Kidney (tissue), 14 donors: ENCODE data around the gene TNNI3K. TPM values are rescaled to one million over a fixed set of nuclear protein-coding genes. Genes with fewer than 3 reads are reported as not detected.

Source experiments
- DNase-seq, 5 donors: peaks; one replicate each; pipeline ENCODE4 v3.0.0-alpha.2; 2013 to 2020
- FAIRE-seq: peaks from 2 replicates; lab custom pipeline; 2012; peaks lifted over from hg19 to GRCh38; lab: Jason Lieb, UNC
- H3K27ac ChIP-seq, 2 donors: one replicate each; pipeline ENCODE4 v1.7.0; 2013; ENCODE audit warnings: low read depth in 2 of 2, low read length in 2 of 2, inconsistent platforms in 1 of 2
- H3K27me3 ChIP-seq: one replicate; pipeline ENCODE4 v1.7.1; 2013; ENCODE audit warnings: low read length, inconsistent platforms; ENCODE audit not compliant: control insufficient read depth, insufficient read depth
- H3K36me3 ChIP-seq, 3 donors: one replicate each; pipeline versions ENCODE4 v1.7.0 to v1.7.1; 2013; ENCODE audit warnings: low read length in 3 of 3, control low read depth in 1 of 3, inconsistent platforms in 1 of 3; ENCODE audit not compliant: insufficient read depth in 3 of 3, control insufficient read depth in 2 of 3
- H3K4me1 ChIP-seq, 3 donors: one replicate each; pipeline versions ENCODE4 v1.7.0 to v1.7.1; 2013; ENCODE audit warnings: low read length in 3 of 3, inconsistent platforms in 1 of 3, low read depth in 1 of 3; ENCODE audit not compliant: control insufficient read depth in 2 of 3, insufficient read depth in 2 of 3
- H3K4me3 ChIP-seq, 3 donors: one replicate each; pipeline versions ENCODE4 v1.7.0 to v1.8.1; 2013; ENCODE audit warnings: low read length in 3 of 3, control low read depth in 1 of 3, inconsistent platforms in 1 of 3
- H3K9ac ChIP-seq, 3 donors: one replicate each; pipeline versions ENCODE4 v1.7.0 to v1.7.1; 2013; ENCODE audit warnings: low read length in 3 of 3, control low read depth in 1 of 3, inconsistent platforms in 1 of 3
- H3K9me3 ChIP-seq, 3 donors: one replicate each; pipeline versions ENCODE4 v1.7.0 to v1.7.1; 2013; ENCODE audit warnings: low read length in 3 of 3, control low read depth in 1 of 3, inconsistent platforms in 1 of 3; ENCODE audit not compliant: control insufficient read depth in 2 of 3, insufficient read depth in 1 of 3
- CTCF ChIP-seq: IDR thresholded peaks from 3 replicates; pipeline ENCODE4 v1.5.1; 2012; ENCODE audit warnings: mild to moderate bottlenecking, moderate library complexity, borderline replicate concordance; ENCODE audit not compliant: insufficient read depth; ENCODE audit errors: extremely low read depth
- intact Hi-C: fragments of 100-400 bp; cut with DNase I; formaldehyde crosslinking; loops from one replicate; pipeline ENCODE4 v1.11.1; 2022
- polyA plus RNA-seq: library from polyadenylated mRNA; stranded (reverse); fragments of 350-450 nt; fragmentation: Illumina TruSeq; extraction: RNeasy Lipid Tissue Mini Kit (QIAGEN cat#74804); gene quantifications from one replicate; pipeline ENCODE4 v1.2.3, GENCODE V29; 2014; ENCODE audit warnings: low read depth, low replicate concordance; ENCODE audit not compliant: insufficient read depth
- total RNA-seq: library from RNA; stranded (reverse); fragmentation: NEBNext Ultra II Directional; extraction: Animal tissue kit (Norgen Biotek cat#: 25700); gene quantifications from one replicate; pipeline ENCODE4 v1.2.1, GENCODE V29; 2021
- donor health status: control.
- donor health status: control.
- donor health status: control.
- donor health status: control.
- donor health status: control.
- donor health status: DM: yes; HTN: yes; CAD: no.
- donor health status: Normal renal cell carcinoma (clear cell type).

TNNI3K gene
- total and polyA plus RNA-seq, 2 donors from 2014 or later: 1.4 to 2.2 TPM

DNA sequence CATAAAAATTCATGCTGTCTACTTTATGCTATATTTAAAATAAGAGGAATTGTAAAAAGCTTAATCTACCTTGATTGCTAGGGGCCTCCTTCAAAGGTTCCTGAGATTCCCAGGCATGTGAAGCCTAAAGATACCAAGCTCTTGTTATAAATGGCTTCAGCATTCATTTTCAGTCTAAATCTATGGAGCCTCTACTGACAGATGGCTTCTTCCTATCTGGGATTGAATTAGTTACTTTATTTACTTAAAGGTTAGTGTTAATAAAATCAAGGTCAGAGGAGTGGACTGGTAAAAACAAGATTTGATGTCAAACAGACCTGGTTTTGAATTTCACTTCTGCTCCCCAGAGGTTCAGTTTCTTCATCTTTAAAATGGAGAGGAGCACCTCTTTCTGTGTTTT, 93.7 kb downstream of the TNNI3K start:
- Histone ChIP-seq H3K4me1 (no peaks in the 10 kb centered on the region), H3K27ac (no peak overlapping the region), H3K9ac (no peak overlapping the region), H3K4me3 (no peak overlapping the region), H3K36me3 (no peaks in the 10 kb centered on the region), H3K27me3 (no peaks in the 10 kb centered on the region), H3K9me3 (no peaks in the 10 kb centered on the region)
- no peak for FAIRE-seq
- DNase-seq: no peak
- intact Hi-C loops: no loop called here
- TF ChIP-seq CTCF: no peak

- H3K4me3 ChIP-seq: no peak overlapping the region
- H3K9ac ChIP-seq: no peak overlapping the region
- intact Hi-C loops: no loop called here
- no peaks in the 10 kb centered on the region for H3K9me3 ChIP-seq
- FAIRE-seq (no peak), DNase-seq (no peak)
- no peaks in the 10 kb centered on the region for H3K27me3 ChIP-seq
- no peaks in the 10 kb centered on the region for H3K36me3 ChIP-seq
- no peak overlapping the region for H3K27ac ChIP-seq
- no peak for TF ChIP-seq CTCF
- H3K4me1 ChIP-seq: no peaks in the 10 kb centered on the region
Measured at GRCh38 chr1:74333244-74333643, 98.1 kb downstream of the TNNI3K start.

- Histone ChIP-seq H3K27ac (no peak overlapping the region), H3K9ac (no peak overlapping the region), H3K4me3 (no peak overlapping the region), H3K4me1 (no peaks in the 10 kb centered on the region), H3K9me3 (no peaks in the 10 kb centered on the region), H3K36me3 (no peaks in the 10 kb centered on the region), H3K27me3 (no peaks in the 10 kb centered on the region)
- FAIRE-seq (no peak), DNase-seq (no peak)
- intact Hi-C loops: no loop called here
- TF ChIP-seq CTCF: no peak
Measured at GRCh38 chr1:74334147-74334546, 99.0 kb downstream of the TNNI3K start.

GRCh38 chr1:74340656-74341055, 105.5 kb downstream of the TNNI3K start:
- intact Hi-C loops: no loop called here
- no peak for TF ChIP-seq CTCF
- Histone ChIP-seq H3K9ac (no peak overlapping the region), H3K4me1 (no peaks in the 10 kb centered on the region), H3K9me3 (no peaks in the 10 kb centered on the region), H3K27me3 (no peaks in the 10 kb centered on the region), H3K36me3 (no peaks in the 10 kb centered on the region), H3K27ac (no peak overlapping the region), H3K4me3 (no peak overlapping the region)
- FAIRE-seq: no peak
- DNase-seq: no peak
